NOMO-1 (cell line): ENCODE data around the gene STRIT1.
"Not testable (repeated sequence)": the region's sequence is repeated elsewhere in the genome, so short reads cannot be mapped to it uniquely, and the experiment has no call there.

Experiments used
- DNase-seq, 2 experiments: peaks; one replicate each; lab custom pipeline; 2025; ENCODE audit not compliant: unreplicated experiment in 2 of 2; lab: John Stamatoyannopoulos, UW

STRIT1 gene

GRCh38 chr3:155313916-155314315 is 20.4 kb upstream of the STRIT1 start:
- no peak for DNase-seq

DNA sequence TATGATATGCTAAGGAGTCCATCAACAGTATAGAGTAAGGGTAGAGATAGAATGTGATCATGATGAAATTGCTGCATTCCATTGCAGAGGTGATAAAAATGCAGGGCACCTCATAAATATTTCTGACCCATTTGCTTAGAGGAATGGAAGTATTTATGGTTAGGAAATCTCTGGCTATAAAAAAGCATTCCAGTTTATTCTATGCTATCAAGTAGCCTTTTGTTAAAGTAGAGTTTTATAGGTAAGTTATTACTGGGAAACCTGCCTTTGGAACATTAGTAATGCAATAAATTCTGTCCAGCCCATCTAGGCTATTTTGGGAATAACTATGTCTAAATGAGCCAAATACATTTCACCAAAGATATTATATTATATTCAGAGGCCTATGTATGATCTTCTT is 19.8 kb upstream of the STRIT1 start:
- DNase-seq, result no peak

- no peak for DNase-seq
Observed at GRCh38 chr3:155312781-155313180, 19.3 kb upstream of the STRIT1 start.

DNA sequence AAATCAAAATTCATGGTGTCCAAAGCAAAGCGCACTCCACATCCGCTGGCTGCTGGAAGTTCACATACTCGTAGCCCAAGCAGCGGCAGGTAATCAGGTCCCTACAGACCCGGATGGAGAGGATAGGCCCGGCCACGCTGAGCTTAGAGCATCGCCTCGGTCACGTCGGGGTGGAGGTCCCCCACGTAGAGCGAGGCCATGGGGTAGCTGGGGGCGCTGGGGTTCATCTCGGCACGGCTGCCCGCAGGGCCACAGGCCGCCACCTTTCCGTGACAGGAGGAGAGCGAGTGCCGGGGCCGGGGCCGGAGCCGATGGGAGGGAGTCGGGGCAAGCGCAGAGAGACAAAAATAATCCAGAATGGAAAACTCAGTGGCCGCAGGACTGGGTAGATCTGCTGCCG is 16.1 kb upstream of the STRIT1 start:
- no peak for DNase-seq

GRCh38 chr3:155308831-155309230 is 15.3 kb upstream of the STRIT1 start:
- no peak for DNase-seq

DNA sequence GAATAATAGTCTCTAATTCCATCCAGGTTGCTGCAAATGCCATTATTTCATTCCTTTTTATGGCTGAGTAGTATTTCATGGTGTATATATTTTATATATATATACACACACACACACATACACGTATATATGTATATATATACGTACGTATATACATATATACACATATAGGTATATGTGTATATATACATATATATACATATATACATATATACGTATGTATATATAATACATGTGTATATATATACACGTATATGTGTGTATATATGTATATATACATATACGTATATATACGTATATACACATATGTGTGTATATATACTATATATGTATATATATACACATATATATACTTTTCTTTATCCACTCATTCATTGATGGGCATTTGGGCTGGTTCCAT is 13.7 kb upstream of the STRIT1 start:
- DNase-seq, result no peak

GRCh38 chr3:155304394-155304793 is 10.9 kb upstream of the STRIT1 start:
- DNase-seq, result no peak

DNA sequence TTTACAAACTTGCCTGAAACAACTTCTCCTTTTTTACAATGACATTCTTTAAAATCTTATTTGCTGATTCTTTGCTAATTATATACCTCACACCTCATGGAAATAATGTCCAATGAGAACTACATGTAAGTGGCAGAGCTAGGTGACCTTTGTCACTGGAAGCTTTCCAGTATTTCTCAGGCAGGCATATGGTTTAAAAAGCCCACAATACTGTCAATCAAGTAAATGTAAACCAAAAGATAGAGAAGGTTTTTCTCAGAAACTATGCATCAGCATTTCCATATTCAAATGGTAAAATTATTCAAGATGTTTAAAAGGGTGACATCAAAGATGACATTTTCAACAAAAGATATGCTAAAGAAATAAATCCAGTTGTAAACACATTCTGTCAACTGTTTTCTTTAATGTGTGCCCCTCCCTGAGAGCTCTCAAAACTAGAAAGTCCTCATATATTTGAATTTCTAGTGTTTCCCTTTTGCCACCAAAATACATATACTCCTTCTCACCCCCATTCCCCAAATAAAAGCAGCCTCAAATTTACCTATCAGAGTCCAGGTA is 10.1 kb upstream of the STRIT1 start:
- DNase-seq, result peak in 1 of 2 experiments; percentile 11

- no peak for DNase-seq
Observed at GRCh38 chr3:155302891-155303290, 9.4 kb upstream of the STRIT1 start.

DNA sequence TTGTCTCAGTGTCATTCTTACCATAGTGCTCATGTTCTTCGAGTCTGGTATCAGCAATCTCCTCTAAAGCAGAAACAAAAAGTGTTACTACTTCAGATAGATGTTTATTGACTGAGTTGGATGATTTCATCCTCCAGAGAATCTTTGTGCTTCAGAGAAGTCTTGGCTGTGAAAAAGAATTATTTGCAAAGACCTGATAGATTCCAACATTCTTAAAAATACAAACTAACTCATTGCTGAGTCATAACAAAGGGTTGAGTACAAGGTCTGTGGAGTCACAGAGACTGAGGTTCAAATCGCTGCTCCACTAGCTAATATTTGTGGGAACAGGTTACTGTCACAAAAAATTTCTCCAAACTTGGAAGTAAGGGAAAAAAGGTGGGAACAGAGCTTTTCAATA is 9.0 kb upstream of the STRIT1 start:
- no peak for DNase-seq

DNA sequence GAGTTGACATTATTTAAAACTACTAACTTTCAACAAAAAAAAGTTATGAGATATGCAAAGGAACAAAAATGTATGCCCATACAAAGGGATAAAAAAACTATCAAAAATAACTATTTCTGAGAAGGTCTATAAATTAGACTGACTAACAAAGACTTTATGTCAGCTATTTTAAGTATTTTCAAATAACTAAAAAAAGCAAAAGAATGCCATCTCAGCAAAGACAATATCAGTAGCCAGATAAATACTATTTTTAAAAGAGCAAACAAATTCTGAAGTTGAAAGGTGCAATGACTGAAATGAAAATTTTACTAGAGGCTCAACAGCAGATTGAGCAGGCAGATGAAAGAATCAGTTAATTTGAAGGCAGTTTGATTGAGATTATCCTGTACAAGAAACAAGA is 3.6 kb upstream of the STRIT1 start:
- DNase-seq, result no peak

DNA sequence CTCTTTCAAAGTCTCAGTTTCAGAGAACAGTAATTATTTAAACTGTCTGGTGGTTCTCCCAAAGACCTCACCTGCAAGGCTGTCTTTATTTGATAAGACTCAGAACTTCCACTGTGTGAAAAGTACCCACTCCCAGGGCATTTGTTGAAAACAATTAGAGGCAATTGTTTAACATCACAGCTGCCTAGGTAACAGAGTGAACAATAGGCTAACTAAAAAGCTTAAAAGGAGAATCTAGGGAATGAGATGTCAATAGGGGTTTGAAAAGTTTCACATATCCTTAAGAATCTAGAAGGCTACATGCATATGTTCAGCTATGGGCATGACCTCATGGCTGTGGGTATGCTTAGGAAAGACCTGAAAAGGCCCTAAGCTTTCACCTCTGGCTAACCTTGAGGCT is 2.9 kb upstream of the STRIT1 start:
- DNase-seq, result no peak

DNA sequence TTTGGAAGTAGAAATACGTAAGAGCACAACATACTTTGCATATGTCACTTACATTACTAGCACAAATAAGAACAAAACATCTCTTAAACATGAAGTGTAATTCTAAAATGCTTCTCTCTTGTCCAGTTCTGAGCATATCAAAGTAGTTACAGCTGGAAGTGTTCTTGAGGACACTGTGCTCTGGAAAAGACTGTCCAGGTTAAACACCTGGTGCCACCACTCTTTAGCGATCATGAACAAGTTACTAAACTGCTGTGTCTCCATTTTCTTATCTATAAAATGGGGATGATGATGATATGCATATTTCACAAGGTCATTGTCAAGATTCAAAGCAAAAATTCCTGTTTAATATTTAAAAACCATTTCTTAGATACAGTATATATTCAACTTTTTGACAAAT is 790 bp downstream of the STRIT1 start:
- DNase-seq, result no peak

- no peak for DNase-seq
Observed at GRCh38 chr3:155292133-155292532, 1.4 kb downstream of the STRIT1 start.

GRCh38 chr3:155286736-155287135 is 6.7 kb downstream of the STRIT1 start:
- no peak for DNase-seq

- DNase-seq, result no peak
Observed at GRCh38 chr3:155285936-155286335, 7.5 kb downstream of the STRIT1 start.

GRCh38 chr3:155283092-155284056 is 10.1 kb downstream of the STRIT1 start:
- no peak for DNase-seq

- no peak for DNase-seq
Observed at GRCh38 chr3:155282385-155283091, 10.9 kb downstream of the STRIT1 start.

DNA sequence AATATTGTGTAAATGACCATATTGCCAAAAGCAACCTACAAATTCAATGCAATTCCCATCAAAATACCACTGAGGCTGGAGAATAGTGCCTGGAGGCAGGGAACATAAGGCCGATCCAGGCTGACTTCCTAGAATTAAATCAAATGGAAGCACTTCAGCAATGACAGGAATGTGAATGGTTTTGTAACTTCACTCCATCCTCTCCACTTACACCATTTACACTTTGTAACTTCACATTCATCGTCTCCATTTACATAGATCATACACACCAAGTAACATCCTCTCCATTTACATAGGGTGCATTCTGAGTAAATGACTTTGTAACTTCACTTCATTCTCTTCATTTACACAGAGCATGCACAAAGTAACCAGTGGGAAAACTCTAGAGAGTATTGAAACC is 11.6 kb downstream of the STRIT1 start:
- no peak for DNase-seq

DNA sequence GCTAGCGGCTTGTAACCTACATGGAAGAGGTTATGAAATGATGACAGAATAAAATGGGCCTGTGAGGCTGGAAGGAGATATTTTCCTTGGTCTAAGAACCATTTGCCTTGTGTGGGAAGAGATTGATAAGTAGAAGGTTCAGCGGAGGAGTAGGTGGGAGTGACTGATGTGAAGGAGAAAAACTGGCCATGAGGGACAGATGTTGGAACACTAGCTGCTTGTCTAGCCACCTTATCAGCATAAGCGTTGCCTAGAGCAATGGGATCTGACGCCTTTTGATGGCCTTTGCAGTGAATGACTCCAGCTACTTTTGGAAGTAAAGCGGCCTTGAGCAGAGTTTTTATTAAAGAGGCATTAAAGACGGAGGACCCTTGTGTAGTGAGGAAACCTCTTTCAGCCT is 17.4 kb downstream of the STRIT1 start:
- DNase-seq, result not testable (repeated sequence)

GRCh38 chr3:155275159-155275754 is 18.2 kb downstream of the STRIT1 start:
- not testable (repeated sequence) for DNase-seq
